Adipose tissue (tissue), 3 donors: ENCODE measurements around the gene ACAP2. TPM values are rescaled to one million over a fixed set of nuclear protein-coding genes. Genes with fewer than 3 reads are reported as not detected.
A peak's percentile ranks its signal among the peaks of the same experiment; 100 is the strongest.
"Not testable (repeated sequence)": the region's sequence is repeated elsewhere in the genome, so short reads cannot be mapped to it uniquely, and the experiment has no call there.

Experiments
- H3K27ac ChIP-seq: one replicate; pipeline ENCODE4 v1.5.1; 2013; ENCODE audit warnings: low read depth, low read length
- WGBS, 3 donors: extraction: QIAGEN DNeasy Blood & Tissue Kit; methylation state at CpG; one replicate each; pipeline ENCODE4 v1.1.7; 2013; 5-methylcytosine and 5-hydroxymethylcytosine counted together
- polyA plus RNA-seq, 3 donors: library from polyadenylated mRNA; stranded (reverse); fragments of 200-250 nt; gene quantifications; one replicate each; pipeline ENCODE4 v1.2.3, GENCODE V29; 2013
- donor health status: healthy with polysubstance abuse.
- donor health status: Bipolar disorder and iron deficiency.
- donor health status: healthy.

ACAP2 gene
- polyA plus RNA-seq, result 10 to 100 TPM in 1 of 3 donors, 1 to 10 TPM in 2; 4.6 to 11.9 (median 9.9) TPM

GRCh38 chr3:195442573-195443390 lies at the start of gene ACAP2:
ACAP2 (minus strand) TSS chr3:195443020; CDS start chr3:195442847, 173 bp downstream.
- peak within 1 kb of the TSS; percentile 96 for H3K27ac ChIP-seq
- 0 to 1% (median 0%) methylated on average over 88 to 106 of the region's 106 CpGs for WGBS, 3 donors

- no peak overlapping the region for H3K27ac ChIP-seq
- 85 to 96% (median 96%) methylated on average over 3 of the region's 3 CpGs for WGBS, 3 donors
These were observed 32.8 kb upstream of the ACAP2 start for GRCh38 chr3:195475614-195476013.

GRCh38 chr3:195475116-195475515 lies 32.3 kb upstream of the ACAP2 start:
- H3K27ac ChIP-seq, result not testable (repeated sequence)
- 81 to 92% (median 84%) methylated on average over 8 of the region's 8 CpGs for WGBS, 3 donors

GRCh38 chr3:195468841-195469240 lies 26.0 kb upstream of the ACAP2 start:
- 86 to 94% (median 94%) methylated on average over 4 of the region's 4 CpGs for WGBS, 3 donors

GRCh38 chr3:195468391-195468776 lies 25.6 kb upstream of the ACAP2 start:
- WGBS, 3 donors, result 68 to 76% (median 76%) methylated on average over 4 of the region's 4 CpGs
- no peak overlapping the region for H3K27ac ChIP-seq

More at GRCh38 chr3:195468841-195469240, 26.0 kb upstream of the ACAP2 start:
- H3K27ac ChIP-seq, result no peak overlapping the region

- WGBS, 3 donors, result 89 to 98% (median 94%) methylated on average over 5 of the region's 5 CpGs
These were observed 25.0 kb upstream of the ACAP2 start for GRCh38 chr3:195467641-195468390.

GRCh38 chr3:195466251-195466650 lies 23.4 kb upstream of the ACAP2 start:
- no peak overlapping the region for H3K27ac ChIP-seq
- 67 to 84% (median 74%) methylated on average over 4 of the region's 4 CpGs for WGBS, 3 donors

More at GRCh38 chr3:195467641-195468390, 25.0 kb upstream of the ACAP2 start:
- no peak overlapping the region for H3K27ac ChIP-seq

GRCh38 chr3:195462922-195463321 lies 20.1 kb upstream of the ACAP2 start:
- not testable (repeated sequence) for H3K27ac ChIP-seq
- WGBS, 3 donors, result 89 to 96% (median 93%) methylated on average over 6 of the region's 6 CpGs

- WGBS, 3 donors, result 83 to 95% (median 89%) methylated on average over 3 of the region's 3 CpGs
- H3K27ac ChIP-seq, result no peak overlapping the region
These were observed 19.4 kb upstream of the ACAP2 start for GRCh38 chr3:195462308-195462610.

GRCh38 chr3:195461594-195462307 lies 18.9 kb upstream of the ACAP2 start:
- no peak overlapping the region for H3K27ac ChIP-seq
- WGBS, 3 donors, result 51 to 70% (median 54%) methylated on average over 7 of the region's 7 CpGs

- H3K27ac ChIP-seq, result no peak overlapping the region
These were observed 17.4 kb upstream of the ACAP2 start for GRCh38 chr3:195460091-195460713.

GRCh38 chr3:195458316-195458717 lies 15.5 kb upstream of the ACAP2 start:
- WGBS, 3 donors, result 4 to 17% (median 10%) methylated on average over 2 of the region's 2 CpGs
- no peak overlapping the region for H3K27ac ChIP-seq

More at GRCh38 chr3:195460091-195460713, 17.4 kb upstream of the ACAP2 start:
- WGBS, 3 donors, result 94 to 100% (median 96%) methylated on average over 2 of the region's 2 CpGs

GRCh38 chr3:195455789-195456188 lies 13.0 kb upstream of the ACAP2 start:
- 89 to 92% (median 91%) methylated on average over 7 of the region's 7 CpGs for WGBS, 3 donors

GRCh38 chr3:195453236-195453635 lies 10.4 kb upstream of the ACAP2 start:
- no peak overlapping the region for H3K27ac ChIP-seq
- WGBS, 3 donors, result 88 to 94% (median 93%) methylated on average over 3 of the region's 3 CpGs

More at GRCh38 chr3:195455789-195456188, 13.0 kb upstream of the ACAP2 start:
- no peak overlapping the region for H3K27ac ChIP-seq

GRCh38 chr3:195451373-195452015 lies 8.7 kb upstream of the ACAP2 start:
- no peak overlapping the region for H3K27ac ChIP-seq

GRCh38 chr3:195450731-195451229 lies 8.0 kb upstream of the ACAP2 start:
- no peak overlapping the region for H3K27ac ChIP-seq
- 20 to 57% (median 34%) methylated on average over 5 of the region's 5 CpGs for WGBS, 3 donors

More at GRCh38 chr3:195451373-195452015, 8.7 kb upstream of the ACAP2 start:
- 89 to 96% (median 95%) methylated on average over 6 of the region's 6 CpGs for WGBS, 3 donors

- no peak overlapping the region for H3K27ac ChIP-seq
- 97 to 98% (median 98%) methylated on average over 9 to 12 of the region's 12 CpGs for WGBS, 3 donors
These were observed 5.5 kb upstream of the ACAP2 start for GRCh38 chr3:195448205-195448875.
